ENCODE results near the gene PCDHGA7. TPM values are rescaled to one million over a fixed set of nuclear protein-coding genes. Genes with fewer than 3 reads are reported as not detected.
"Not testable (repeated sequence)": the region's sequence is repeated elsewhere in the genome, so short reads cannot be mapped to it uniquely, and the experiment has no call there.

Gene PCDHGA7
- total RNA-seq, 1 experiment from 2014 or later, result 0.43 TPM

DNA sequence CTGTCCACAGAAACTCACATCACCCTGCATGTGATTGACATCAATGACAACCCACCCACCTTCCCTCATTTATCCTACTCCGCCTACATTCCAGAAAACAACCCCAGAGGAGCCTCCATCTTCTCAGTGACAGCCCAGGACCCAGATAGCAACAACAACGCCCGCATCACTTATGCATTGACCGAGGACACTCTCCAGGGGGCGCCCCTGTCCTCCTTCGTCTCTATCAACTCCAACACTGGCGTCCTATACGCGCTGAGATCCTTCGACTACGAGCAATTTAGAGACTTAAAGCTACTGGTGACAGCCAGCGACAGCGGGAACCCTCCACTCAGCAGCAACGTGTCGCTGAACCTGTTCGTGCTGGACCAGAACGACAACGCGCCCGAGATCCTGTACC lies 37.2 kb upstream of the PCDHGA7 start:
- DNase-seq, result no peak
- no peak overlapping the region for H3K27ac Mint-ChIP-seq (ENCODE audit: unreplicated experiment)
- H3K27me3 ChIP-seq (replicated peaks; ENCODE audit: control insufficient read depth, insufficient read depth, low read length), result no peaks in the 10 kb centered on the region
- H3K4me1 Mint-ChIP-seq (ENCODE audit: low read depth, unreplicated experiment), result no peaks in the 10 kb centered on the region
- ChIA-PET CTCF (no interaction called here), POLR2A (no interaction called here)
- intact Hi-C loops (cut with micrococcal nuclease; ENCODE audit: unreplicated experiment), result no loop called here
- peaks cover 4% of the 10 kb centered on the region for H3K36me3 Mint-ChIP-seq (ENCODE audit: insufficient read depth, unreplicated experiment)
- H3K9me3 Mint-ChIP-seq (ENCODE audit: unreplicated experiment), result peaks cover 9% of the 10 kb centered on the region
- H3K4me3 ChIP-seq (ENCODE audit: low read depth, low read length), result no peak overlapping the region
- no peaks in the 10 kb centered on the region; the same call in 1 of the 2 replicates for H3K9me3 ChIP-seq
- no peaks in the 10 kb centered on the region for H3K36me3 ChIP-seq (ENCODE audit: control insufficient read depth, insufficient read depth, low read length)
- H3K27me3 Mint-ChIP-seq (ENCODE audit: insufficient read depth, unreplicated experiment), result no peaks in the 10 kb centered on the region
- BruUV-seq (replicated peaks), result no TSS peak
- no peak overlapping the region for H3K4me3 Mint-ChIP-seq (ENCODE audit: unreplicated experiment)
- TF ChIP-seq, protein P1, sequence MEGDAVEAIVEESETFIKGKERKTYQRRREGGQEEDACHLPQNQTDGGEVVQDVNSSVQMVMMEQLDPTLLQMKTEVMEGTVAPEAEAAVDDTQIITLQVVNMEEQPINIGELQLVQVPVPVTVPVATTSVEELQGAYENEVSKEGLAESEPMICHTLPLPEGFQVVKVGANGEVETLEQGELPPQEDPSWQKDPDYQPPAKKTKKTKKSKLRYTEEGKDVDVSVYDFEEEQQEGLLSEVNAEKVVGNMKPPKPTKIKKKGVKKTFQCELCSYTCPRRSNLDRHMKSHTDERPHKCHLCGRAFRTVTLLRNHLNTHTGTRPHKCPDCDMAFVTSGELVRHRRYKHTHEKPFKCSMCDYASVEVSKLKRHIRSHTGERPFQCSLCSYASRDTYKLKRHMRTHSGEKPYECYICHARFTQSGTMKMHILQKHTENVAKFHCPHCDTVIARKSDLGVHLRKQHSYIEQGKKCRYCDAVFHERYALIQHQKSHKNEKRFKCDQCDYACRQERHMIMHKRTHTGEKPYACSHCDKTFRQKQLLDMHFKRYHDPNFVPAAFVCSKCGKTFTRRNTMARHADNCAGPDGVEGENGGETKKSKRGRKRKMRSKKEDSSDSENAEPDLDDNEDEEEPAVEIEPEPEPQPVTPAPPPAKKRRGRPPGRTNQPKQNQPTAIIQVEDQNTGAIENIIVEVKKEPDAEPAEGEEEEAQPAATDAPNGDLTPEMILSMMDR (IDR thresholded peaks at IDR 0.05; ENCODE audit: insufficient read depth in 1 of 2, low read depth in 1 of 2, low read length in 1 of 2, severe bottlenecking in 1 of 2, unreplicated experiment in 1 of 2), result no peak
- no peaks in the 10 kb centered on the region for H3K4me1 ChIP-seq

DNA sequence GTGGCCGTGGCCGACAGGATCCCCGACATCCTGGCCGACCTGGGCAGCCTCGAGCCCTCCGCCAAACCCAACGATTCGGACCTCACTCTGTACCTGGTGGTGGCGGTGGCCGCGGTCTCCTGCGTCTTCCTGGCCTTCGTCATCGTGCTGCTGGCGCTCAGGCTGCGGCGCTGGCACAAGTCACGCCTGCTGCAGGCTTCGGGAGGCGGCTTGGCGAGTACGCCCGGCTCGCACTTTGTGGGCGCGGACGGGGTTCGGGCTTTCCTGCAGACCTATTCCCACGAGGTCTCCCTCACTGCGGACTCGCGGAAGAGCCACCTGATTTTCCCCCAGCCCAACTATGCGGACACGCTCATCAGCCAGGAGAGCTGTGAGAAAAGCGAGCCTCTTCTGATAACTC lies 36.5 kb upstream of the PCDHGA7 start:
- intact Hi-C loops (cut with micrococcal nuclease; ENCODE audit: unreplicated experiment); H3K27ac Mint-ChIP-seq (ENCODE audit: unreplicated experiment); H3K27me3 Mint-ChIP-seq (ENCODE audit: insufficient read depth, unreplicated experiment); BruUV-seq (replicated peaks); H3K9me3 Mint-ChIP-seq (ENCODE audit: unreplicated experiment); POLR2A ChIA-PET; H3K36me3 Mint-ChIP-seq (ENCODE audit: insufficient read depth, unreplicated experiment); DNase-seq; H3K4me3 Mint-ChIP-seq (ENCODE audit: unreplicated experiment); H3K4me1 Mint-ChIP-seq (ENCODE audit: low read depth, unreplicated experiment); H3K4me3 ChIP-seq (ENCODE audit: low read depth, low read length); H3K27me3 ChIP-seq (replicated peaks; ENCODE audit: control insufficient read depth, insufficient read depth, low read length); H3K4me1 ChIP-seq; H3K36me3 ChIP-seq (ENCODE audit: control insufficient read depth, insufficient read depth, low read length); CTCF ChIA-PET; H3K9me3 ChIP-seq: not testable (repeated sequence)

DNA sequence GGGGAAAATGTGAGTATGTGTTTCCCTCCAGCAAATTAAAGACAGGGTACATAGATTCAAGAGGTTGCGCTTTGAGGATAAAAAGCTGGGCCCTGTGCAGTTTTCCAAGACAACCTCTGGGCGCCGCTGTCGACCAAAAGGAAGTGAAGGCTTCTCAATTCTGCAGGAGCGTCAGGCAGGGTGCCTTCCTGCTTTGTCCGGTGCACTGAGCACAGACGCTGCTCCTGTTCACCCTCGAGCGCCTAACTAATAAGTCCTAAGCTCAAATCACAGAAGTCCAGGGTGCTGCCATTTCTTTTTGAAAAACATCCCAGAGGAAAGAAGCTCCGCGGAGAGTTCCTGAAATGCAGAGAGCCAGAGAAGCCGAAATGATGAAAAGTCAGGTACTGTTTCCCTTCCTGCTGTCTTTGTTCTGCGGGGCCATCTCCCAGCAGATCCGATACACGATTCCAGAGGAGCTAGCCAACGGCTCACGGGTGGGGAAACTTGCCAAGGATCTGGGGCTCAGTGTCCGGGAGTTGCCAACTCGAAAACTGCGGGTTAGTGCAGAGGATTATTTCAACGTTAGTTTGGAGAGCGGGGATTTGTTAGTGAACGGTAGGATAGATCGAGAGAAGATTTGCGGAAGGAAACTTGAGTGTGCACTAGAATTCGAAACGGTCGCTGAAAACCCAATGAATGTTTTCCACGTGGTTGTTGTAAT lies 32.5 kb upstream of the PCDHGA7 start, which contains the start of gene PCDHGB1:
PCDHGB1 (plus strand) TSS at position 183 of the 703 bp plus-strand sequence; CDS start at position 345, 162 bp downstream.
- H3K4me3 Mint-ChIP-seq (ENCODE audit: unreplicated experiment), result peak within 1 kb of the TSS; percentile 64
- Histone ChIP-seq H3K9me3 (no peaks in the 10 kb centered on the region; the same call in 1 of the 2 replicates), H3K4me3 (ENCODE audit: low read depth, low read length) (no peak within 1 kb of the TSS), H3K27me3 (replicated peaks; ENCODE audit: control insufficient read depth, insufficient read depth, low read length) (no peaks in the 10 kb centered on the region), H3K4me1 (no peaks in the 10 kb centered on the region), H3K36me3 (ENCODE audit: control insufficient read depth, insufficient read depth, low read length) (no peaks in the 10 kb centered on the region)
- no peaks in the 10 kb centered on the region for H3K27me3 Mint-ChIP-seq (ENCODE audit: insufficient read depth, unreplicated experiment)
- H3K4me1 Mint-ChIP-seq (ENCODE audit: low read depth, unreplicated experiment), result no peaks in the 10 kb centered on the region
- BruUV-seq (replicated peaks), result no TSS peak
- intact Hi-C loops (cut with micrococcal nuclease; ENCODE audit: unreplicated experiment), result no loop called here
- ChIA-PET POLR2A (no interaction called here), CTCF (interaction anchor here (0.6 to 1.3 kb wide), 2 partner anchors 11 to 47 kb away, joined by 3 to 4 read pairs; partner anchors contain the start of gene PCDHGB5)
- TF ChIP-seq, protein P1 (IDR thresholded peaks at IDR 0.05; ENCODE audit: insufficient read depth in 1 of 2, low read depth in 1 of 2, low read length in 1 of 2, severe bottlenecking in 1 of 2, unreplicated experiment in 1 of 2), result peak; percentile 33 to 47
- peak in 1 of 2 experiments; percentile 49 for DNase-seq
- H3K9me3 Mint-ChIP-seq (ENCODE audit: unreplicated experiment), result peaks cover 10% of the 10 kb centered on the region
- H3K36me3 Mint-ChIP-seq (ENCODE audit: insufficient read depth, unreplicated experiment), result peaks cover 5% of the 10 kb centered on the region
- no peak within 1 kb of the TSS for H3K27ac Mint-ChIP-seq (ENCODE audit: unreplicated experiment)

Data from Caco-2 (cell line).